Thoracic aorta (tissue), 2 donors: ENCODE results near the gene UCKL1. TPM values are rescaled to one million over a fixed set of nuclear protein-coding genes. Genes with fewer than 3 reads are reported as not detected.
"Not testable (repeated sequence)": the region's sequence is repeated elsewhere in the genome, so short reads cannot be mapped to it uniquely, and the experiment has no call there.

ENCODE experiments used
- ATAC-seq: fragments of 150-250 bp; one replicate; pipeline ENCODE4 v1.8.0; 2017; ENCODE audit warnings: low read depth; ENCODE audit not compliant: insufficient number of reproducible peaks, low FRiP score
- DNase-seq: peaks from one replicate; pipeline ENCODE4 v3.0.0-alpha.2; 2020; ENCODE audit warnings: low spot score
- H3K27ac ChIP-seq, 2 donors: fragments of 200-600 bp; sonication (generic); 1 replicate in 1 of 2; 2 replicates in 1 of 2; pipeline ENCODE4 v1.5.1; 2016; ENCODE audit warnings: mild to moderate bottlenecking in 2 of 2, moderate library complexity in 2 of 2
- H3K27me3 ChIP-seq: fragments of 200-600 bp; sonication (generic); replicated peaks from 2 replicates; pipeline ENCODE4 v1.6.0; 2016; ENCODE audit warnings: mild to moderate bottlenecking; ENCODE audit not compliant: insufficient read depth
- H3K36me3 ChIP-seq: fragments of 200-600 bp; sonication (generic); one replicate; pipeline ENCODE4 v1.5.1; 2016
- H3K4me1 ChIP-seq, 2 donors: fragments of 200-600 bp; sonication (generic); 1 replicate in 1 of 2; 2 replicates in 1 of 2; pipeline versions ENCODE4 v1.5.1 to v1.6.0; 2016; ENCODE audit warnings: low read depth in 2 of 2, mild to moderate bottlenecking in 1 of 2; ENCODE audit not compliant: control insufficient read depth in 1 of 2
- H3K4me3 ChIP-seq: fragments of 200-600 bp; sonication (generic); 2 replicates; pipeline ENCODE4 v1.5.1; 2016; ENCODE audit warnings: mild to moderate bottlenecking
- H3K9me3 ChIP-seq: fragments of 200-600 bp; sonication (generic); 2 replicates; pipeline ENCODE4 v1.5.1; 2016
- CTCF ChIP-seq: fragments of 200-600 bp; sonication (generic); IDR thresholded peaks from one replicate; pipeline ENCODE4 v1.5.1; 2019; ENCODE audit warnings: antibody characterized with exemption
- total RNA-seq, 2 donors: library from RNA; depleted of rRNA; stranded (reverse); fragments of >200 nt; gene quantifications; one replicate each; pipeline versions ENCODE4 v1.1.0 to v1.2.3, GENCODE V29; 2016

The UCKL1 gene
- total RNA-seq, 2 donors from 2014 or later: 27.3 to 40.5 TPM

- Histone ChIP-seq H3K4me3 (no peak overlapping the region), H3K36me3 (peaks cover 34% of the 10 kb centered on the region), H3K27ac (no peak overlapping the region), H3K4me1 (peaks cover 0 to 3% of the 10 kb centered on the region in 2 donors), H3K27me3 (no peaks in the 10 kb centered on the region), H3K9me3 (no peaks in the 10 kb centered on the region)
- ATAC-seq (no peak), DNase-seq (no peak)
- no peak for TF ChIP-seq CTCF
These were observed 7.1 kb upstream of the UCKL1 start for GRCh38 chr20:63963348-63963741.

- DNase-seq (no peak), ATAC-seq (no peak)
- peaks cover 0 to 1% of the 10 kb centered on the region in 2 donors for H3K4me1 ChIP-seq
- H3K4me3 ChIP-seq: no peak overlapping the region
- no peaks in the 10 kb centered on the region for H3K27me3 ChIP-seq
- H3K36me3 ChIP-seq: peaks cover 34% of the 10 kb centered on the region
- H3K27ac ChIP-seq: no peak overlapping the region
- no peaks in the 10 kb centered on the region for H3K9me3 ChIP-seq
- TF ChIP-seq CTCF: no peak
These were observed 6.5 kb upstream of the UCKL1 start for GRCh38 chr20:63962426-63963347.

GRCh38 chr20:63961664-63962425, 5.6 kb upstream of the UCKL1 start:
- Histone ChIP-seq H3K4me3 (no peak overlapping the region), H3K4me1 (peaks cover 6 to 9% of the 10 kb centered on the region in 2 donors), H3K36me3 (peaks cover 34% of the 10 kb centered on the region), H3K27me3 (no peaks in the 10 kb centered on the region), H3K9me3 (no peaks in the 10 kb centered on the region), H3K27ac (no peak overlapping the region)
- DNase-seq (no peak), ATAC-seq (no peak)
- no peak for TF ChIP-seq CTCF

- DNase-seq, H3K4me3 ChIP-seq, H3K27ac ChIP-seq, H3K27me3 ChIP-seq, H3K9me3 ChIP-seq, ATAC-seq, H3K4me1 ChIP-seq: not testable (repeated sequence)
- peaks cover 25% of the 10 kb centered on the region for H3K36me3 ChIP-seq
These were observed 4.7 kb upstream of the UCKL1 start for GRCh38 chr20:63960654-63961621.

GRCh38 chr20:63959699-63960075, 3.5 kb upstream of the UCKL1 start:
- no peaks in the 10 kb centered on the region for H3K27me3 ChIP-seq
- no peak overlapping the region for H3K27ac ChIP-seq
- H3K4me1 ChIP-seq: peaks cover 13 to 18% of the 10 kb centered on the region in 2 donors
- H3K9me3 ChIP-seq: no peaks in the 10 kb centered on the region
- DNase-seq: no peak
- no peak overlapping the region for H3K4me3 ChIP-seq
- TF ChIP-seq CTCF: no peak
- H3K36me3 ChIP-seq: peaks cover 25% of the 10 kb centered on the region
- no peak for ATAC-seq
